Panc1 (cell line): ENCODE data around the gene USP3. TPM values are rescaled to one million over a fixed set of nuclear protein-coding genes. Genes with fewer than 3 reads are reported as not detected.

Experiments used
- ATAC-seq: fragments of 200-7000 bp; cut with Tn5 transposase; 2 replicates; pipeline ENCODE4 v1.9.1; 2020; ENCODE audit warnings: mild to moderate bottlenecking, moderate library complexity
- BruUV-seq: library from RNA; stranded (reverse); fragments of 400-500 nt; replicated peaks from 2 replicates; lab custom pipeline; 2021; lab: Mats Ljungman, UMichigan
- CTCF ChIA-PET: fragments of 300-600 bp; sonication (Branson Sonifier 250); formaldehyde crosslinking; loops from one replicate; lab custom pipeline; 2022; ENCODE audit warnings: antibody characterized with exemption; lab: Charles Lee
- POLR2A ChIA-PET: fragments of 300-600 bp; sonication (Branson Sonifier 250); formaldehyde crosslinking; loops from one replicate; lab custom pipeline; 2022; ENCODE audit warnings: antibody characterized with exemption; lab: Charles Lee
- DNase-seq: peaks from one replicate; pipeline ENCODE4 v3.0.0-alpha.2; 2010; ENCODE audit warnings: low read depth, low spot score
- H3K27ac ChIP-seq: 2 replicates; pipeline ENCODE4 v1.5.1; 2011; ENCODE audit warnings: mild to moderate bottlenecking, low read length, inconsistent platforms
- H3K27me3 ChIP-seq: fragments of 200-500 bp; sonication (Bioruptor generic); 2 replicates; pipeline ENCODE4 v1.6.0; 2014; ENCODE audit warnings: low read length, inconsistent platforms; ENCODE audit not compliant: control insufficient read depth, insufficient read depth
- H3K36me3 ChIP-seq: fragments of 200-500 bp; sonication (Bioruptor generic); 2 replicates; pipeline ENCODE4 v1.5.1; 2014; ENCODE audit warnings: inconsistent platforms, mild to moderate bottlenecking, low read length, moderate library complexity; ENCODE audit not compliant: control insufficient read depth, insufficient read depth
- H3K4me1 ChIP-seq: 2 replicates; pipeline ENCODE4 v1.5.1; 2011; ENCODE audit warnings: inconsistent platforms, mild to moderate bottlenecking, low read length, moderate library complexity; ENCODE audit not compliant: control insufficient read depth, insufficient read depth
- H3K4me3 ChIP-seq, 2 experiments: 2 replicates each; pipeline ENCODE4 v1.5.1; 2011 to 2012; ENCODE audit warnings: low read depth in 2 of 2, low read length in 2 of 2, mild to moderate bottlenecking in 2 of 2, inconsistent platforms in 1 of 2, moderate library complexity in 1 of 2
- H3K9me3 ChIP-seq: fragments of 200-500 bp; sonication (Bioruptor generic); 2 replicates; pipeline ENCODE4 v1.5.1; 2014; ENCODE audit warnings: low read depth, mild to moderate bottlenecking, inconsistent platforms, low read length, moderate library complexity; ENCODE audit not compliant: control insufficient read depth, insufficient read depth
- POLR2AphosphoS5 ChIP-seq: IDR thresholded peaks from 2 replicates; pipeline ENCODE4 v1.6.1; 2012; ENCODE audit warnings: mild to moderate bottlenecking, low read depth, low read length, moderate library complexity
- SIN3A ChIP-seq: IDR thresholded peaks from 2 replicates; pipeline ENCODE4 v1.6.1; 2012; ENCODE audit warnings: low read depth, mild to moderate bottlenecking, low read length, moderate library complexity, borderline replicate concordance; ENCODE audit not compliant: insufficient read depth
- TCF7L2 ChIP-seq: IDR thresholded peaks from 2 replicates; pipeline ENCODE4 v1.6.1; 2011; ENCODE audit warnings: mild to moderate bottlenecking, low read depth, low read length, inconsistent platforms
- in situ Hi-C: cut with HindIII; loops from 2 replicates; pipeline ENCODE4 v1.10.0; 2016; ENCODE audit warnings: low sequenced_read_pairs, low pct_unique_long_range_greater_than_20kb
- intact Hi-C: fragments of 100-400 bp; cut with micrococcal nuclease; formaldehyde crosslinking; loops from one replicate; pipeline ENCODE4 v1.10.0; 2022; ENCODE audit not compliant: unreplicated experiment
- total RNA-seq: library from RNA; stranded (reverse); gene quantifications from one replicate; pipeline ENCODE4 v1.2.1, GENCODE V29; 2021; ENCODE audit not compliant: unreplicated experiment
- TF ChIP-seq, protein P1 (sequence below), 2 experiments: IDR thresholded peaks; 2 replicates each; pipeline ENCODE4 v1.6.1; 2011 to 2012; ENCODE audit warnings: low read depth in 2 of 2, control low read depth in 1 of 2, low read length in 1 of 2, mild to moderate bottlenecking in 1 of 2, moderate library complexity in 1 of 2; ENCODE audit not compliant: insufficient read depth in 1 of 2
- TF ChIP-seq, protein P2 (sequence below): fragments of 450-650 bp; IDR thresholded peaks from 2 replicates; pipeline ENCODE4 v1.5.1; 2017; ENCODE audit warnings: mild to moderate bottlenecking

Gene USP3
- total RNA-seq, 1 experiment from 2014 or later, result 51.4 TPM

DNA sequence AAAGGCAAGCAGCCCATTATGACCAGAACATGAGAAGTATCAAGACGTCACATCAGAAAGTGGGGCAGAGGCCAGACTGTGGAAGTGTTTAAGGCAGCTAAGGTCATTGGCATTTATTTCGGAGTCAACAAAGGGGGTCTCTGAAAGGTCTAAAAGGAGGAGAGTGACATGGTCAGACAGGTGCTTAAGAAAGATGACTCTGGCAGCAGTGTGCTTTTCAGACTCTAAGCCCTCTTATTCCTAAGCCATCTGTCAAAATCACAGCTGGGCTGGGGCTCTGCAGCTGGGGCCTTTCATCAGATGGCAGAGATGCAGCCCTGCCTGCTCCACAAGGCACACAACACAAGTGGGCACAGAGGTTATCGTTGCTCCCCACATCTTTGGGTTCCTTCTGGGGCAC, 106.8 kb downstream of the USP3 start:
- in situ Hi-C loops, result no loop called here
- intact Hi-C loops, result loop anchor here (2.0 to 5.0 kb wide), 2 partner anchors 280 to 456 kb away; no protein-coding TSS in a partner anchor

GRCh38 chr15:63612300-63612699, 107.9 kb downstream of the USP3 start:
- in situ Hi-C loops, result no loop called here
- DNase-seq, result no peak
- Histone ChIP-seq H3K4me3 (no peak overlapping the region), H3K27me3 (no peaks in the 10 kb centered on the region), H3K36me3 (peaks cover 2% of the 10 kb centered on the region; the same call in 1 of the 2 replicates), H3K4me1 (peaks cover 7% of the 10 kb centered on the region), H3K27ac (no peak overlapping the region), H3K9me3 (no peaks in the 10 kb centered on the region)
- POLR2A ChIA-PET, result no interaction called here
- intact Hi-C loops, result loop anchor here (5.0 kb wide), 1 partner anchor 455 kb away; no protein-coding TSS in a partner anchor
- CTCF ChIA-PET, result no interaction called here
- BruUV-seq, result no TSS peak
- ATAC-seq, result no peak
- TF ChIP-seq POLR2AphosphoS5, result no peak
- TF ChIP-seq, protein P1, sequence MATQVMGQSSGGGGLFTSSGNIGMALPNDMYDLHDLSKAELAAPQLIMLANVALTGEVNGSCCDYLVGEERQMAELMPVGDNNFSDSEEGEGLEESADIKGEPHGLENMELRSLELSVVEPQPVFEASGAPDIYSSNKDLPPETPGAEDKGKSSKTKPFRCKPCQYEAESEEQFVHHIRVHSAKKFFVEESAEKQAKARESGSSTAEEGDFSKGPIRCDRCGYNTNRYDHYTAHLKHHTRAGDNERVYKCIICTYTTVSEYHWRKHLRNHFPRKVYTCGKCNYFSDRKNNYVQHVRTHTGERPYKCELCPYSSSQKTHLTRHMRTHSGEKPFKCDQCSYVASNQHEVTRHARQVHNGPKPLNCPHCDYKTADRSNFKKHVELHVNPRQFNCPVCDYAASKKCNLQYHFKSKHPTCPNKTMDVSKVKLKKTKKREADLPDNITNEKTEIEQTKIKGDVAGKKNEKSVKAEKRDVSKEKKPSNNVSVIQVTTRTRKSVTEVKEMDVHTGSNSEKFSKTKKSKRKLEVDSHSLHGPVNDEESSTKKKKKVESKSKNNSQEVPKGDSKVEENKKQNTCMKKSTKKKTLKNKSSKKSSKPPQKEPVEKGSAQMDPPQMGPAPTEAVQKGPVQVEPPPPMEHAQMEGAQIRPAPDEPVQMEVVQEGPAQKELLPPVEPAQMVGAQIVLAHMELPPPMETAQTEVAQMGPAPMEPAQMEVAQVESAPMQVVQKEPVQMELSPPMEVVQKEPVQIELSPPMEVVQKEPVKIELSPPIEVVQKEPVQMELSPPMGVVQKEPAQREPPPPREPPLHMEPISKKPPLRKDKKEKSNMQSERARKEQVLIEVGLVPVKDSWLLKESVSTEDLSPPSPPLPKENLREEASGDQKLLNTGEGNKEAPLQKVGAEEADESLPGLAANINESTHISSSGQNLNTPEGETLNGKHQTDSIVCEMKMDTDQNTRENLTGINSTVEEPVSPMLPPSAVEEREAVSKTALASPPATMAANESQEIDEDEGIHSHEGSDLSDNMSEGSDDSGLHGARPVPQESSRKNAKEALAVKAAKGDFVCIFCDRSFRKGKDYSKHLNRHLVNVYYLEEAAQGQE (IDR thresholded peaks at IDR 0.05; ENCODE audit: insufficient read depth in 1 of 2, low read depth in 2 of 2, low read length in 1 of 2), result no peak
- TF ChIP-seq, protein P2, sequence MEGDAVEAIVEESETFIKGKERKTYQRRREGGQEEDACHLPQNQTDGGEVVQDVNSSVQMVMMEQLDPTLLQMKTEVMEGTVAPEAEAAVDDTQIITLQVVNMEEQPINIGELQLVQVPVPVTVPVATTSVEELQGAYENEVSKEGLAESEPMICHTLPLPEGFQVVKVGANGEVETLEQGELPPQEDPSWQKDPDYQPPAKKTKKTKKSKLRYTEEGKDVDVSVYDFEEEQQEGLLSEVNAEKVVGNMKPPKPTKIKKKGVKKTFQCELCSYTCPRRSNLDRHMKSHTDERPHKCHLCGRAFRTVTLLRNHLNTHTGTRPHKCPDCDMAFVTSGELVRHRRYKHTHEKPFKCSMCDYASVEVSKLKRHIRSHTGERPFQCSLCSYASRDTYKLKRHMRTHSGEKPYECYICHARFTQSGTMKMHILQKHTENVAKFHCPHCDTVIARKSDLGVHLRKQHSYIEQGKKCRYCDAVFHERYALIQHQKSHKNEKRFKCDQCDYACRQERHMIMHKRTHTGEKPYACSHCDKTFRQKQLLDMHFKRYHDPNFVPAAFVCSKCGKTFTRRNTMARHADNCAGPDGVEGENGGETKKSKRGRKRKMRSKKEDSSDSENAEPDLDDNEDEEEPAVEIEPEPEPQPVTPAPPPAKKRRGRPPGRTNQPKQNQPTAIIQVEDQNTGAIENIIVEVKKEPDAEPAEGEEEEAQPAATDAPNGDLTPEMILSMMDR, result no peak
- no peak for TF ChIP-seq TCF7L2
- no peak for TF ChIP-seq SIN3A

More for the DNA sequence above, 106.8 kb downstream of the USP3 start:
- Histone ChIP-seq H3K4me1 (peaks cover 7% of the 10 kb centered on the region), H3K9me3 (no peaks in the 10 kb centered on the region), H3K4me3 (no peak overlapping the region), H3K36me3 (peaks cover 2% of the 10 kb centered on the region; the same call in 1 of the 2 replicates), H3K27ac (no peak overlapping the region), H3K27me3 (no peaks in the 10 kb centered on the region)
- DNase-seq (no peak), ATAC-seq (no peak)
- ChIA-PET CTCF (interaction anchor here (1.1 kb wide), 1 partner anchor 142 kb away, joined by 3 read pairs; no protein-coding TSS in a partner anchor), POLR2A (no interaction called here)
- TF ChIP-seq, protein P1 (IDR thresholded peaks at IDR 0.05; ENCODE audit: insufficient read depth in 1 of 2, low read depth in 2 of 2, low read length in 1 of 2), result no peak
- TF ChIP-seq, protein P2, result no peak
- TF ChIP-seq TCF7L2 (no peak), POLR2AphosphoS5 (no peak), SIN3A (no peak)
- no TSS peak for BruUV-seq
